GM23338 (cell line): ENCODE results near the gene RGSL1. TPM values are rescaled to one million over a fixed set of nuclear protein-coding genes. Genes with fewer than 3 reads are reported as not detected.
"Not testable (repeated sequence)": the region's sequence is repeated elsewhere in the genome, so short reads cannot be mapped to it uniquely, and the experiment has no call there.

ENCODE experiments used
- ATAC-seq: fragments of 200-7000 bp; cut with Tn5 transposase; 3 replicates; pipeline ENCODE4 v1.9.1; 2020
- DNase-seq: peaks from one replicate; pipeline ENCODE4 v3.0.0-alpha.2; 2015; ENCODE audit warnings: low spot score
- H2AFZ ChIP-seq: fragments of 200-600 bp; sonication (generic); 2 replicates; pipeline ENCODE4 v1.8.0; 2016; ENCODE audit warnings: antibody characterized with exemption, mild to moderate bottlenecking, moderate library complexity
- H3F3A ChIP-seq: fragments of 200-600 bp; sonication (generic); replicated peaks from 2 replicates; pipeline ENCODE4 v1.8.0; 2017; ENCODE audit warnings: antibody characterized with exemption, mixed run types, low read depth
- H3K27ac ChIP-seq: fragments of 200-600 bp; sonication (generic); 2 replicates; pipeline ENCODE4 v1.6.1; 2016; ENCODE audit warnings: low read depth
- H3K27me3 ChIP-seq: fragments of 200-600 bp; sonication (generic); 2 replicates; pipeline ENCODE4 v1.8.0; 2016; ENCODE audit warnings: mild to moderate bottlenecking, mixed run types, moderate library complexity; ENCODE audit not compliant: insufficient read depth
- H3K36me3 ChIP-seq: fragments of 200-600 bp; sonication (generic); 2 replicates; pipeline ENCODE4 v1.8.0; 2016; ENCODE audit warnings: mild to moderate bottlenecking; ENCODE audit not compliant: insufficient read depth
- H3K4me1 ChIP-seq: fragments of 200-600 bp; sonication (generic); 2 replicates; pipeline ENCODE4 v1.8.0; 2016; ENCODE audit warnings: mild to moderate bottlenecking, moderate library complexity; ENCODE audit not compliant: insufficient read depth
- H3K4me2 ChIP-seq: fragments of 200-600 bp; sonication (generic); 2 replicates; pipeline ENCODE4 v1.7.1; 2017; ENCODE audit warnings: mixed run types
- H3K4me3 ChIP-seq: fragments of 200-600 bp; sonication (generic); 2 replicates; pipeline ENCODE4 v1.6.1; 2016; ENCODE audit warnings: mixed run types
- H3K79me2 ChIP-seq: fragments of 200-600 bp; sonication (generic); replicated peaks from 2 replicates; pipeline ENCODE4 v1.8.0; 2017; ENCODE audit warnings: mild to moderate bottlenecking; ENCODE audit not compliant: insufficient read depth
- H3K9me2 ChIP-seq: fragments of 200-600 bp; sonication (generic); 2 replicates; pipeline ENCODE4 v1.8.0; 2017; ENCODE audit not compliant: insufficient read depth
- H4K20me1 ChIP-seq: fragments of 200-600 bp; sonication (generic); replicated peaks from 2 replicates; pipeline ENCODE4 v1.8.0; 2017; ENCODE audit warnings: mild to moderate bottlenecking; ENCODE audit not compliant: insufficient read depth
- H3K27ac Mint-ChIP-seq: 2 replicates; pipeline ENCODE4 v1.8.0; 2020; ENCODE audit warnings: inconsistent platforms, mild to moderate bottlenecking, moderate library complexity, mixed read lengths
- H3K27me3 Mint-ChIP-seq: 3 replicates; pipeline ENCODE4 v1.8.0; 2022; ENCODE audit warnings: low read depth, mild to moderate bottlenecking, moderate library complexity, mixed read lengths, inconsistent platforms; ENCODE audit not compliant: insufficient read depth, poor library complexity
- H3K36me3 Mint-ChIP-seq: 3 replicates; pipeline ENCODE4 v1.8.0; 2021; ENCODE audit warnings: low read depth, mild to moderate bottlenecking, inconsistent platforms, moderate library complexity, mixed read lengths
- H3K4me1 Mint-ChIP-seq: 3 replicates; pipeline ENCODE4 v1.8.0; 2020; ENCODE audit warnings: mild to moderate bottlenecking, inconsistent platforms, mixed read lengths
- H3K4me3 Mint-ChIP-seq: 3 replicates; pipeline ENCODE4 v1.8.0; 2021; ENCODE audit warnings: moderate library complexity, mild to moderate bottlenecking, inconsistent platforms, mixed read lengths
- H3K9me3 Mint-ChIP-seq: 3 replicates; pipeline ENCODE4 v1.8.0; 2020; ENCODE audit warnings: moderate library complexity, mild to moderate bottlenecking, inconsistent platforms, mixed read lengths
- CTCF ChIP-seq, 2 experiments: fragments of 200-600 bp in 1 of 2; sonication (generic) in 1 of 2; conservative IDR thresholded peaks; 2 replicates each; pipeline versions ENCODE4 v1.5.1 to v1.6.1; 2016 to 2017; ENCODE audit warnings: antibody characterized with exemption in 2 of 2, low read depth in 2 of 2, mild to moderate bottlenecking in 2 of 2, moderate library complexity in 1 of 2
- ETS1 ChIP-seq: IDR thresholded peaks from 2 replicates; pipeline ENCODE4 v1.6.1; 2016; ENCODE audit warnings: antibody characterized with exemption
- EZH2 ChIP-seq: fragments of 200-600 bp; sonication (generic); IDR thresholded peaks from one replicate; pipeline ENCODE4 v1.8.0; 2017; ENCODE audit warnings: antibody characterized with exemption, mild to moderate bottlenecking, low read depth; ENCODE audit not compliant: unreplicated experiment
- EZH2phosphoT487 ChIP-seq: fragments of 200-600 bp; sonication (generic); IDR thresholded peaks from one replicate; pipeline ENCODE4 v1.8.1; 2018; ENCODE audit warnings: antibody characterized with exemption; ENCODE audit not compliant: unreplicated experiment
- JUNB ChIP-seq: IDR thresholded peaks from one replicate; pipeline ENCODE4 v1.6.1; 2016; ENCODE audit warnings: antibody characterized with exemption; ENCODE audit not compliant: unreplicated experiment
- NANOG ChIP-seq: IDR thresholded peaks from 2 replicates; pipeline ENCODE4 v1.6.1; 2016; ENCODE audit warnings: antibody characterized with exemption, borderline replicate concordance
- POLR2AphosphoS5 ChIP-seq: IDR thresholded peaks from 2 replicates; pipeline ENCODE4 v1.6.1; 2016; ENCODE audit warnings: antibody characterized with exemption, low read depth
- STAT1 ChIP-seq: IDR thresholded peaks from one replicate; pipeline ENCODE4 v1.6.1; 2016; ENCODE audit warnings: antibody characterized with exemption; ENCODE audit not compliant: unreplicated experiment
- ZNF114 ChIP-seq: fragments of 250-450 bp; sonication (Bioruptor Pico); IDR thresholded peaks from 2 replicates; pipeline ENCODE4 v1.5.0; 2020; ENCODE audit warnings: mild to moderate bottlenecking, moderate library complexity
- ZNF462 ChIP-seq: fragments of 250-450 bp; sonication (Bioruptor Pico); IDR thresholded peaks from 2 replicates; pipeline ENCODE4 v1.5.0; 2020; ENCODE audit warnings: mild to moderate bottlenecking, moderate library complexity
- polyA plus RNA-seq: library from polyadenylated mRNA; unstranded; fragments of >200 nt; fragmentation: Nextera tagmentation; extraction: Ambion mirVana; gene quantifications from 2 replicates; pipeline ENCODE4 v1.2.1, GENCODE V29; 2016
- total RNA-seq: library from RNA; depleted of rRNA; stranded (reverse); fragments of >200 nt; shearing (Covaris generic); gene quantifications from 2 replicates; pipeline ENCODE4 v1.2.3, GENCODE V29; 2014
- TF ChIP-seq, protein P1 (sequence below): IDR thresholded peaks from one replicate; pipeline ENCODE4 v1.6.1; 2018; ENCODE audit warnings: antibody characterized with exemption; ENCODE audit not compliant: unreplicated experiment

Gene RGSL1
- total and polyA plus RNA-seq, 2 experiments from 2014 or later: not detected

DNA sequence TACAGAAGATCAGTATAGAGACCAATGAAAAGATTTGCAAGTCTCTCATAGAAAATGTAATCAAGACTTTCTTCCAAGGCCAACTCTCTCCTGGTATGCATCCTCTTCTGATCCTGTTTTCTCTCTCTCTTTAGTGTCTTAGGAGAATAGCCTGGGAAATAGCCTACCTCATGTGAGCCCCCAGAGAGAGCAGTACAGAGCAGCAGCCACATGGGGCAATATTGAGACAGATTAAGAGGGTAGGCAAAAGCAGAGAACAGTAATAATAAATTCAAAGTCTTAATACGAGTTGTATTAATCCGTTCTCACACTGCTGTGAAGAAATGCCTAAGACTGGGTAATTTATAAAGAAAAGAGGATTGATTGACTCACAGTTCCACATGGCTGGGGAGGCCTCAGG is 77.7 kb downstream of the RGSL1 start:
- DNase-seq (no peak), ATAC-seq (no peak)
- Mint-ChIP-seq H3K27me3 (no peaks in the 10 kb centered on the region), H3K27ac (no peak overlapping the region), H3K36me3 (no peaks in the 10 kb centered on the region), H3K9me3 (peaks cover 4% of the 10 kb centered on the region; the same call in 2 of the 3 replicates), H3K4me3 (no peak overlapping the region), H3K4me1 (peaks cover 3% of the 10 kb centered on the region; the same call in 1 of the 3 replicates)
- H2AFZ ChIP-seq: no peak overlapping the region
- no peaks in the 10 kb centered on the region for H3K4me1 ChIP-seq
- no peaks in the 10 kb centered on the region for H3K27me3 ChIP-seq
- no peak overlapping the region for H3K4me3 ChIP-seq
- H3K36me3 ChIP-seq: no peaks in the 10 kb centered on the region
- TF ChIP-seq, protein P1, sequence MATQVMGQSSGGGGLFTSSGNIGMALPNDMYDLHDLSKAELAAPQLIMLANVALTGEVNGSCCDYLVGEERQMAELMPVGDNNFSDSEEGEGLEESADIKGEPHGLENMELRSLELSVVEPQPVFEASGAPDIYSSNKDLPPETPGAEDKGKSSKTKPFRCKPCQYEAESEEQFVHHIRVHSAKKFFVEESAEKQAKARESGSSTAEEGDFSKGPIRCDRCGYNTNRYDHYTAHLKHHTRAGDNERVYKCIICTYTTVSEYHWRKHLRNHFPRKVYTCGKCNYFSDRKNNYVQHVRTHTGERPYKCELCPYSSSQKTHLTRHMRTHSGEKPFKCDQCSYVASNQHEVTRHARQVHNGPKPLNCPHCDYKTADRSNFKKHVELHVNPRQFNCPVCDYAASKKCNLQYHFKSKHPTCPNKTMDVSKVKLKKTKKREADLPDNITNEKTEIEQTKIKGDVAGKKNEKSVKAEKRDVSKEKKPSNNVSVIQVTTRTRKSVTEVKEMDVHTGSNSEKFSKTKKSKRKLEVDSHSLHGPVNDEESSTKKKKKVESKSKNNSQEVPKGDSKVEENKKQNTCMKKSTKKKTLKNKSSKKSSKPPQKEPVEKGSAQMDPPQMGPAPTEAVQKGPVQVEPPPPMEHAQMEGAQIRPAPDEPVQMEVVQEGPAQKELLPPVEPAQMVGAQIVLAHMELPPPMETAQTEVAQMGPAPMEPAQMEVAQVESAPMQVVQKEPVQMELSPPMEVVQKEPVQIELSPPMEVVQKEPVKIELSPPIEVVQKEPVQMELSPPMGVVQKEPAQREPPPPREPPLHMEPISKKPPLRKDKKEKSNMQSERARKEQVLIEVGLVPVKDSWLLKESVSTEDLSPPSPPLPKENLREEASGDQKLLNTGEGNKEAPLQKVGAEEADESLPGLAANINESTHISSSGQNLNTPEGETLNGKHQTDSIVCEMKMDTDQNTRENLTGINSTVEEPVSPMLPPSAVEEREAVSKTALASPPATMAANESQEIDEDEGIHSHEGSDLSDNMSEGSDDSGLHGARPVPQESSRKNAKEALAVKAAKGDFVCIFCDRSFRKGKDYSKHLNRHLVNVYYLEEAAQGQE: no peak
- TF ChIP-seq EZH2phosphoT487: no peak
- TF ChIP-seq CTCF (conservative IDR thresholded peaks at IDR 0.05; ENCODE audit: low read depth in 2 of 2): no peak
- TF ChIP-seq NANOG: no peak
- TF ChIP-seq STAT1: no peak
- no peak for TF ChIP-seq ZNF114 (CRISPR knock-in tag)
- TF ChIP-seq POLR2AphosphoS5: no peak
- no peak for TF ChIP-seq JUNB
- no peak for TF ChIP-seq ETS1
- TF ChIP-seq EZH2: no peak
- TF ChIP-seq ZNF462 (CRISPR knock-in tag): no peak
- H4K20me1 ChIP-seq: no peaks in the 10 kb centered on the region
- H3K27ac ChIP-seq: no peak overlapping the region
- H3K79me2 ChIP-seq: no peaks in the 10 kb centered on the region
- H3K9me2 ChIP-seq: no peaks in the 10 kb centered on the region
- H3K4me2 ChIP-seq: no peak overlapping the region
- H3F3A ChIP-seq: no peaks in the 10 kb centered on the region

GRCh38 chr1:182528206-182528605 is 78.3 kb downstream of the RGSL1 start:
- H3K4me1 Mint-ChIP-seq, H3K36me3 Mint-ChIP-seq, DNase-seq, H3F3A ChIP-seq, H3K27me3 Mint-ChIP-seq, H4K20me1 ChIP-seq, H3K4me3 Mint-ChIP-seq, H3K27me3 ChIP-seq, H3K9me2 ChIP-seq, H3K27ac ChIP-seq, H3K4me2 ChIP-seq, H3K79me2 ChIP-seq, H3K36me3 ChIP-seq, H3K4me1 ChIP-seq, H3K9me3 Mint-ChIP-seq, ATAC-seq, H3K27ac Mint-ChIP-seq, H2AFZ ChIP-seq, H3K4me3 ChIP-seq: not testable (repeated sequence)
